GM21825 (cell line): ENCODE results near the gene USP17L10.
"Not testable (repeated sequence)": the region's sequence is repeated elsewhere in the genome, so short reads cannot be mapped to it uniquely, and the experiment has no call there.

Experiments
- ATAC-seq: cut with Tn5 transposase; IDR thresholded peaks from one replicate; pipeline ENCODE4 v1.9.1; 2021; ENCODE audit warnings: mild to moderate bottlenecking, moderate library complexity; ENCODE audit not compliant: unreplicated experiment

USP17L10 gene

GRCh38 chr4:9210357-9210756 lies at the start of gene USP17L10:
USP17L10 (plus strand) TSS chr4:9210657; CDS start chr4:9210657, 0 bp downstream.
- ATAC-seq, result not testable (repeated sequence)

GRCh38 chr4:9165990-9166389 lies 44.5 kb upstream of the USP17L10 start:
- ATAC-seq, result not testable (repeated sequence)

- not testable (repeated sequence) for ATAC-seq
Observed at GRCh38 chr4:9169791-9170459, 40.5 kb upstream of the USP17L10 start, which contains the start of gene FAM90A26. FAM90A26 (plus strand) TSS chr4:9170409; CDS start chr4:9173173, 2,764 bp downstream.

GRCh38 chr4:9214701-9215100 lies 4.2 kb downstream of the USP17L10 start:
- not testable (repeated sequence) for ATAC-seq

GRCh38 chr4:9215105-9215504 lies 4.6 kb downstream of the USP17L10 start, which contains the start of gene USP17L11:
USP17L11 (plus strand) TSS chr4:9215405; CDS start chr4:9215405, 0 bp downstream.
- not testable (repeated sequence) for ATAC-seq

GRCh38 chr4:9219852-9220251 lies 9.4 kb downstream of the USP17L10 start, which contains the start of gene USP17L12:
USP17L12 (plus strand) TSS chr4:9220152; CDS start chr4:9220152, 0 bp downstream.
- not testable (repeated sequence) for ATAC-seq

GRCh38 chr4:9224596-9224995 lies 14.1 kb downstream of the USP17L10 start, which contains the start of gene USP17L13:
USP17L13 (plus strand) TSS chr4:9224896; CDS start chr4:9224896, 0 bp downstream.
- ATAC-seq, result not testable (repeated sequence)

- ATAC-seq, result not testable (repeated sequence)
Observed at GRCh38 chr4:9230249-9230648, 19.8 kb downstream of the USP17L10 start.

- ATAC-seq, result not testable (repeated sequence)
Observed at GRCh38 chr4:9234085-9234484, 23.6 kb downstream of the USP17L10 start, which contains the start of gene USP17L15. USP17L15 (plus strand) TSS chr4:9234385; CDS start chr4:9234385, 0 bp downstream.

- not testable (repeated sequence) for ATAC-seq
Observed at GRCh38 chr4:9238461-9238860, 28.0 kb downstream of the USP17L10 start.

- not testable (repeated sequence) for ATAC-seq
Observed at GRCh38 chr4:9243579-9243978, 33.1 kb downstream of the USP17L10 start, which contains the start of gene USP17L17. USP17L17 (plus strand) TSS chr4:9243879; CDS start chr4:9243879, 0 bp downstream.

- ATAC-seq, result not testable (repeated sequence)
Observed at GRCh38 chr4:9247953-9248680, 37.7 kb downstream of the USP17L10 start, which contains the start of gene USP17L18. USP17L18 (plus strand) TSS chr4:9248630; CDS start chr4:9248630, 0 bp downstream.

- not testable (repeated sequence) for ATAC-seq
Observed at GRCh38 chr4:9253078-9253477, 42.6 kb downstream of the USP17L10 start, which contains the start of gene USP17L19. USP17L19 (plus strand) TSS chr4:9253378; CDS start chr4:9253378, 0 bp downstream.

GRCh38 chr4:9257824-9258223 lies 47.4 kb downstream of the USP17L10 start, which contains the start of gene USP17L20:
USP17L20 (plus strand) TSS chr4:9258124; CDS start chr4:9258124, 0 bp downstream.
- ATAC-seq, result not testable (repeated sequence)
